HG02840 (cell line): ENCODE results near the gene PRAC1.

Experiments
- ATAC-seq: cut with Tn5 transposase; IDR thresholded peaks from one replicate; pipeline ENCODE4 v1.9.1; 2021; ENCODE audit warnings: mild to moderate bottlenecking, moderate library complexity, moderate number of reproducible peaks; ENCODE audit not compliant: unreplicated experiment, low FRiP score

The PRAC1 gene

GRCh38 chr17:48722201-48722907 is at the start of gene PRAC1:
Gene PRAC1 (minus strand): TSS chr17:48722518. CDS start chr17:48722392, 126 bp downstream.
- ATAC-seq, result no peak

GRCh38 chr17:48770954-48771353 is 48.6 kb upstream of the PRAC1 start:
- no peak for ATAC-seq

- ATAC-seq, result no peak
Measured at GRCh38 chr17:48769009-48769675, 46.8 kb upstream of the PRAC1 start.

- ATAC-seq, result no peak
Measured at GRCh38 chr17:48767263-48767774, 45.0 kb upstream of the PRAC1 start.

- ATAC-seq, result no peak
Measured at GRCh38 chr17:48761114-48761513, 38.8 kb upstream of the PRAC1 start.

- no peak for ATAC-seq
Measured at GRCh38 chr17:48760411-48760810, 38.1 kb upstream of the PRAC1 start.

GRCh38 chr17:48759288-48759687 is 37.0 kb upstream of the PRAC1 start:
- ATAC-seq, result no peak

- no peak for ATAC-seq
Measured at GRCh38 chr17:48757524-48757961, 35.2 kb upstream of the PRAC1 start.

GRCh38 chr17:48756830-48757251 is 34.5 kb upstream of the PRAC1 start:
- no peak for ATAC-seq

GRCh38 chr17:48755356-48755755 is 33.0 kb upstream of the PRAC1 start:
- ATAC-seq, result no peak

- no peak for ATAC-seq
Measured at GRCh38 chr17:48754500-48755261, 32.4 kb upstream of the PRAC1 start.

GRCh38 chr17:48753794-48754499 is 31.6 kb upstream of the PRAC1 start:
- no peak for ATAC-seq

- ATAC-seq, result no peak
Measured at GRCh38 chr17:48752399-48753288, 30.3 kb upstream of the PRAC1 start.

- ATAC-seq, result no peak
Measured at GRCh38 chr17:48751733-48752398, 29.5 kb upstream of the PRAC1 start.

GRCh38 chr17:48751172-48751571 is 28.9 kb upstream of the PRAC1 start:
- no peak for ATAC-seq

GRCh38 chr17:48749621-48750553 is 27.6 kb upstream of the PRAC1 start:
- ATAC-seq, result no peak

GRCh38 chr17:48748718-48749566 is 26.6 kb upstream of the PRAC1 start:
- ATAC-seq, result no peak
